H9 (cell line): ENCODE results near the gene ACO1. TPM values are rescaled to one million over a fixed set of nuclear protein-coding genes. Genes with fewer than 3 reads are reported as not detected.

Experiments
- DNase-seq: peaks from one replicate; pipeline ENCODE4 v3.0.0-alpha.2; 2017
- H2AFZ ChIP-seq: one replicate; pipeline ENCODE4 v1.6.1; 2013; ENCODE audit warnings: mild to moderate bottlenecking, low read length, control low read depth, moderate library complexity
- H2AK5ac ChIP-seq: 2 replicates; pipeline ENCODE4 v1.6.1; 2013; ENCODE audit warnings: low read length, control low read depth, mixed read lengths; ENCODE audit not compliant: insufficient read length
- H2BK120ac ChIP-seq: one replicate; pipeline ENCODE4 v1.6.1; 2013; ENCODE audit warnings: low read depth, mild to moderate bottlenecking, low read length, control low read depth, inconsistent platforms; ENCODE audit not compliant: poor library complexity, severe bottlenecking
- H2BK12ac ChIP-seq: 2 replicates; pipeline ENCODE4 v1.6.1; 2013; ENCODE audit warnings: low read length, control low read depth, mixed read lengths, low read depth; ENCODE audit not compliant: insufficient read length
- H2BK15ac ChIP-seq: 2 replicates; pipeline ENCODE4 v1.6.1; 2013; ENCODE audit warnings: low read depth, low read length, control low read depth
- H2BK20ac ChIP-seq: one replicate; pipeline ENCODE4 v1.6.1; 2013; ENCODE audit warnings: low read depth, mild to moderate bottlenecking, low read length, control low read depth, inconsistent platforms; ENCODE audit not compliant: poor library complexity, severe bottlenecking
- H2BK5ac ChIP-seq: 2 replicates; pipeline ENCODE4 v1.6.1; 2013; ENCODE audit warnings: low read length, control low read depth, mixed read lengths; ENCODE audit not compliant: insufficient read length
- H3K14ac ChIP-seq: 2 replicates; pipeline ENCODE4 v1.6.1; 2013; ENCODE audit warnings: low read length, control low read depth; ENCODE audit not compliant: insufficient read depth
- H3K18ac ChIP-seq: 2 replicates; pipeline ENCODE4 v1.6.1; 2013; ENCODE audit warnings: low read depth, mild to moderate bottlenecking, mixed read lengths, low read length, control low read depth; ENCODE audit not compliant: insufficient read length
- H3K23ac ChIP-seq: 2 replicates; pipeline ENCODE4 v1.6.1; 2013; ENCODE audit warnings: low read length, control low read depth, mixed read lengths, low read depth; ENCODE audit not compliant: insufficient read length
- H3K23me2 ChIP-seq: 2 replicates; pipeline ENCODE4 v1.6.1; 2013; ENCODE audit warnings: low read depth, mild to moderate bottlenecking, mixed read lengths, low read length, control low read depth; ENCODE audit not compliant: insufficient read length, poor library complexity, severe bottlenecking
- H3K27ac ChIP-seq: 2 replicates; pipeline ENCODE4 v1.5.1; 2013; ENCODE audit warnings: low read length, control low read depth, mixed read lengths, low read depth; ENCODE audit not compliant: insufficient read length
- H3K27me3 ChIP-seq: 2 replicates; pipeline ENCODE4 v1.6.1; 2013; ENCODE audit warnings: low read length, control low read depth, inconsistent platforms; ENCODE audit not compliant: insufficient read depth
- H3K4ac ChIP-seq: 2 replicates; pipeline ENCODE4 v1.6.1; 2013; ENCODE audit warnings: low read depth, mild to moderate bottlenecking, control low read depth, inconsistent platforms, low read length, moderate library complexity
- H3K4me1 ChIP-seq: 2 replicates; pipeline ENCODE4 v1.6.1; 2013; ENCODE audit warnings: low read length, control low read depth, inconsistent platforms; ENCODE audit not compliant: insufficient read depth
- H3K4me2 ChIP-seq: 2 replicates; pipeline ENCODE4 v1.6.1; 2013; ENCODE audit warnings: low read length, control low read depth, mixed read lengths; ENCODE audit not compliant: insufficient read length, insufficient read depth
- H3K56ac ChIP-seq: 2 replicates; pipeline ENCODE4 v1.6.1; 2013; ENCODE audit warnings: low read depth, mild to moderate bottlenecking, mixed read lengths, low read length, control low read depth; ENCODE audit not compliant: insufficient read length
- H3K79me1 ChIP-seq: 2 replicates; pipeline ENCODE4 v1.6.1; 2013; ENCODE audit warnings: low read depth, mild to moderate bottlenecking, moderate library complexity, low read length, control low read depth, inconsistent platforms; ENCODE audit not compliant: insufficient read depth, poor library complexity, severe bottlenecking
- H3K79me2 ChIP-seq: 2 replicates; pipeline ENCODE4 v1.6.1; 2013; ENCODE audit warnings: low read length, control low read depth, inconsistent platforms; ENCODE audit not compliant: insufficient read depth
- H3K9ac ChIP-seq: 2 replicates; pipeline ENCODE4 v1.6.1; 2013; ENCODE audit warnings: low read length, control low read depth, mixed read lengths; ENCODE audit not compliant: insufficient read length; ENCODE audit errors: extremely low read depth
- H3K9me3 ChIP-seq: one replicate; pipeline ENCODE4 v1.6.1; 2013; ENCODE audit warnings: low read depth, low read length, inconsistent platforms; ENCODE audit not compliant: control insufficient read depth
- H3T11ph ChIP-seq: one replicate; pipeline ENCODE4 v1.6.1; 2013; ENCODE audit warnings: mild to moderate bottlenecking, low read length, control low read depth, inconsistent platforms
- H4K20me1 ChIP-seq: one replicate; pipeline ENCODE4 v1.6.1; 2013; ENCODE audit not compliant: control insufficient read depth, insufficient read length, insufficient read depth
- H4K5ac ChIP-seq: 2 replicates; pipeline ENCODE4 v1.6.1; 2013; ENCODE audit warnings: low read depth, mild to moderate bottlenecking, mixed read lengths, low read length, control low read depth; ENCODE audit not compliant: insufficient read length
- H4K8ac ChIP-seq: replicated peaks from 2 replicates; pipeline ENCODE4 v1.6.1; 2013; ENCODE audit warnings: low read length, control low read depth, mixed read lengths, low read depth; ENCODE audit not compliant: insufficient read length
- H4K91ac ChIP-seq: 2 replicates; pipeline ENCODE4 v1.6.1; 2013; ENCODE audit warnings: low read depth, mild to moderate bottlenecking, moderate library complexity, mixed read lengths, low read length, control low read depth; ENCODE audit not compliant: insufficient read length
- H3K27ac Mint-ChIP-seq, 3 experiments: 2 replicates in 2 of 3; 3 replicates in 1 of 3; pipeline ENCODE4 v1.8.0; 2020 to 2021; ENCODE audit warnings: mixed read lengths in 3 of 3, mild to moderate bottlenecking in 1 of 3, moderate library complexity in 1 of 3
- H3K27me3 Mint-ChIP-seq: 2 replicates; pipeline ENCODE4 v1.8.0; 2021; ENCODE audit warnings: low read depth, mild to moderate bottlenecking, moderate library complexity, mixed read lengths
- H3K36me3 Mint-ChIP-seq, 3 experiments: 2 replicates in 2 of 3; 3 replicates in 1 of 3; pipeline ENCODE4 v1.8.0; 2020 to 2021; ENCODE audit warnings: low read depth in 3 of 3, mixed read lengths in 3 of 3; ENCODE audit not compliant: insufficient read depth in 1 of 3
- H3K4me1 Mint-ChIP-seq, 2 experiments: 2 replicates each; pipeline ENCODE4 v1.8.0; 2020; ENCODE audit warnings: mixed read lengths in 2 of 2
- H3K4me3 Mint-ChIP-seq, 2 experiments: 2 replicates in 1 of 2; 3 replicates in 1 of 2; pipeline ENCODE4 v1.8.0; 2020 to 2021; ENCODE audit warnings: mild to moderate bottlenecking in 2 of 2, mixed read lengths in 2 of 2, moderate library complexity in 1 of 2
- H3K9me3 Mint-ChIP-seq, 2 experiments: 2 replicates in 1 of 2; 3 replicates in 1 of 2; pipeline ENCODE4 v1.8.0; 2020; ENCODE audit warnings: mild to moderate bottlenecking in 2 of 2, mixed read lengths in 2 of 2, moderate library complexity in 1 of 2
- CTCF ChIP-seq: fragments of 200-600 bp; sonication (generic); conservative IDR thresholded peaks from 3 replicates; pipeline ENCODE4 v1.8.0; 2021; ENCODE audit warnings: antibody characterized with exemption, mild to moderate bottlenecking
- WGBS: extraction: QIAGEN DNeasy Blood & Tissue Kit; methylation state at CpG from one replicate; pipeline ENCODE4 v1.1.7; 2013; ENCODE audit warnings: missing lambda C conversion rate, low lambda C conversion rate, mixed read lengths; ENCODE audit not compliant: insufficient read length; ENCODE audit errors: extremely low coverage; 5-methylcytosine and 5-hydroxymethylcytosine counted together
- total RNA-seq: library from RNA; stranded (reverse); gene quantifications from 2 replicates; pipeline ENCODE4 v1.2.1, GENCODE V29; 2021

ACO1 gene
- total RNA-seq, 1 experiment from 2014 or later, result 44.5 TPM

- no peak overlapping the region for H2BK20ac ChIP-seq
- H2AK5ac ChIP-seq, result no peak overlapping the region
- Mint-ChIP-seq H3K27ac (peak overlapping the region; percentile 78 to 97 (median 90)), H3K36me3 (peaks cover 0 to 1% (median 0%) of the 10 kb centered on the region in 3 experiments; a peak in 1 of 7 replicates), H3K9me3 (no peaks in the 10 kb centered on the region), H3K4me3 (peak overlapping the region; percentile 26 to 53), H3K4me1 (peaks cover 36 to 55% of the 10 kb centered on the region in 2 experiments), H3K27me3 (no peaks in the 10 kb centered on the region)
- no peaks in the 10 kb centered on the region for H4K20me1 ChIP-seq
- H2BK12ac ChIP-seq, result no peak overlapping the region
- peaks cover 3% of the 10 kb centered on the region for H3K23me2 ChIP-seq
- H4K8ac ChIP-seq, result no peak overlapping the region
- no peaks in the 10 kb centered on the region for H3K79me1 ChIP-seq
- peaks cover 13% of the 10 kb centered on the region for H3K4me1 ChIP-seq
- no peaks in the 10 kb centered on the region for H3K27me3 ChIP-seq
- WGBS, result no CpG with 5 or more reads among the region's 5 CpGs
- no peak overlapping the region for H3K9ac ChIP-seq
- no peak overlapping the region for H2AFZ ChIP-seq
- peak overlapping the region; percentile 65 for H4K5ac ChIP-seq
- H3K9me3 ChIP-seq, result no peaks in the 10 kb centered on the region
- no peak overlapping the region for H3K56ac ChIP-seq
- DNase-seq, result peak; percentile 84
- H3K27ac ChIP-seq, result peak overlapping the region; percentile 93
- H3K14ac ChIP-seq, result no peak overlapping the region
- H3K4me2 ChIP-seq, result peak overlapping the region; percentile 76
- no peak overlapping the region for H3K23ac ChIP-seq
- no peak overlapping the region for H2BK5ac ChIP-seq
- no peak overlapping the region for H2BK15ac ChIP-seq
- H4K91ac ChIP-seq, result no peak overlapping the region
- no peak overlapping the region for H3K4ac ChIP-seq
- no peaks in the 10 kb centered on the region for H3K79me2 ChIP-seq
- no peak overlapping the region for H3T11ph ChIP-seq
- TF ChIP-seq CTCF, result no peak
- H2BK120ac ChIP-seq, result no peak overlapping the region
- H3K18ac ChIP-seq, result no peak overlapping the region
These were observed 39.2 kb upstream of the ACO1 start for GRCh38 chr9:32345243-32345642.
